ENCODE data around the gene HERPUD2.
"Not testable (repeated sequence)": the region's sequence is repeated elsewhere in the genome, so short reads cannot be mapped to it uniquely, and the experiment has no call there.

The HERPUD2 gene

GRCh38 chr7:35698382-35698781, 3.4 kb upstream of the HERPUD2 start:
- not testable (repeated sequence) for H3K9me3 Mint-ChIP-seq, H3K27me3 Mint-ChIP-seq, H3K4me3 Mint-ChIP-seq, H3K27ac Mint-ChIP-seq, H3K36me3 Mint-ChIP-seq
- H3K4me1 Mint-ChIP-seq = peaks cover 22% of the 10 kb centered on the region

GRCh38 chr7:35697414-35698175, 2.7 kb upstream of the HERPUD2 start:
- peaks cover 30% of the 10 kb centered on the region for H3K4me1 Mint-ChIP-seq
- peaks cover 6% of the 10 kb centered on the region for H3K36me3 Mint-ChIP-seq
- peak overlapping the region; percentile 34 for H3K4me3 Mint-ChIP-seq
- H3K9me3 Mint-ChIP-seq = no peaks in the 10 kb centered on the region
- no peaks in the 10 kb centered on the region for H3K27me3 Mint-ChIP-seq
- H3K27ac Mint-ChIP-seq = no peak overlapping the region

GRCh38 chr7:35695987-35696386, 1.1 kb upstream of the HERPUD2 start:
- Mint-ChIP-seq H3K4me3 (peak overlapping the region; percentile 89), H3K4me1 (peaks cover 44% of the 10 kb centered on the region), H3K36me3 (peaks cover 6% of the 10 kb centered on the region), H3K27me3 (no peaks in the 10 kb centered on the region), H3K9me3 (no peaks in the 10 kb centered on the region), H3K27ac (peak overlapping the region; percentile 96)

- Mint-ChIP-seq H3K27me3 (no peaks in the 10 kb centered on the region), H3K36me3 (peaks cover 6% of the 10 kb centered on the region), H3K4me3 (peak overlapping the region; percentile 89), H3K9me3 (no peaks in the 10 kb centered on the region), H3K4me1 (peaks cover 49% of the 10 kb centered on the region), H3K27ac (peak overlapping the region; percentile 96)
Observed at GRCh38 chr7:35695473-35695850, 527 bp upstream of the HERPUD2 start.

- peaks cover 60% of the 10 kb centered on the region for H3K4me1 Mint-ChIP-seq
- H3K9me3 Mint-ChIP-seq = no peaks in the 10 kb centered on the region
- H3K27ac Mint-ChIP-seq = peak overlapping the region; percentile 97
- peak overlapping the region; percentile 89 for H3K4me3 Mint-ChIP-seq
- peaks cover 8% of the 10 kb centered on the region for H3K36me3 Mint-ChIP-seq
- H3K27me3 Mint-ChIP-seq = no peaks in the 10 kb centered on the region
Observed at GRCh38 chr7:35694161-35694783, 663 bp downstream of the HERPUD2 start.

- no peaks in the 10 kb centered on the region for H3K9me3 Mint-ChIP-seq
- H3K36me3 Mint-ChIP-seq = peaks cover 8% of the 10 kb centered on the region
- H3K4me3 Mint-ChIP-seq = peak overlapping the region; percentile 89
- peaks cover 80% of the 10 kb centered on the region for H3K4me1 Mint-ChIP-seq
- H3K27ac Mint-ChIP-seq = peak overlapping the region; percentile 97
- H3K27me3 Mint-ChIP-seq = no peaks in the 10 kb centered on the region
Observed at GRCh38 chr7:35691827-35692307, 3.1 kb downstream of the HERPUD2 start.

GRCh38 chr7:35691366-35691765, 3.6 kb downstream of the HERPUD2 start:
- Mint-ChIP-seq H3K27ac (peak overlapping the region; percentile 85), H3K36me3 (peaks cover 6% of the 10 kb centered on the region), H3K27me3 (no peaks in the 10 kb centered on the region), H3K4me1 (peaks cover 77% of the 10 kb centered on the region), H3K4me3 (peak overlapping the region; percentile 89), H3K9me3 (no peaks in the 10 kb centered on the region)

- H3K27me3 Mint-ChIP-seq, H3K9me3 Mint-ChIP-seq, H3K36me3 Mint-ChIP-seq: not testable (repeated sequence)
- Mint-ChIP-seq H3K27ac (peak overlapping the region; percentile 85), H3K4me1 (peaks cover 71% of the 10 kb centered on the region), H3K4me3 (peak overlapping the region; percentile 89)
Observed at GRCh38 chr7:35690614-35691013, 4.3 kb downstream of the HERPUD2 start.

GRCh38 chr7:35685781-35686180, 9.2 kb downstream of the HERPUD2 start:
- H3K36me3 Mint-ChIP-seq = peaks cover 27% of the 10 kb centered on the region
- H3K4me3 Mint-ChIP-seq = peak overlapping the region; percentile 36
- H3K4me1 Mint-ChIP-seq = peaks cover 77% of the 10 kb centered on the region
- H3K9me3 Mint-ChIP-seq = no peaks in the 10 kb centered on the region
- no peak overlapping the region for H3K27ac Mint-ChIP-seq
- H3K27me3 Mint-ChIP-seq = no peaks in the 10 kb centered on the region

- Mint-ChIP-seq H3K4me3 (peak overlapping the region; percentile 2), H3K27ac (peak overlapping the region; percentile 4), H3K36me3 (peaks cover 26% of the 10 kb centered on the region), H3K4me1 (peaks cover 78% of the 10 kb centered on the region), H3K27me3 (no peaks in the 10 kb centered on the region), H3K9me3 (no peaks in the 10 kb centered on the region)
Observed at GRCh38 chr7:35681231-35682029, 13.5 kb downstream of the HERPUD2 start.

GRCh38 chr7:35680403-35681013, 14.4 kb downstream of the HERPUD2 start:
- Mint-ChIP-seq H3K27ac (peak overlapping the region; percentile 95), H3K27me3 (no peaks in the 10 kb centered on the region), H3K4me3 (peak overlapping the region; percentile 62), H3K9me3 (no peaks in the 10 kb centered on the region), H3K4me1 (peaks cover 86% of the 10 kb centered on the region), H3K36me3 (peaks cover 30% of the 10 kb centered on the region)

GRCh38 chr7:35677582-35678356, 17.2 kb downstream of the HERPUD2 start:
- H3K4me1 Mint-ChIP-seq = peaks cover 90% of the 10 kb centered on the region
- peaks cover 19% of the 10 kb centered on the region for H3K36me3 Mint-ChIP-seq
- H3K4me3 Mint-ChIP-seq = no peak overlapping the region

GRCh38 chr7:35676211-35676610, 18.7 kb downstream of the HERPUD2 start:
- Mint-ChIP-seq H3K27ac (peak overlapping the region; percentile 17), H3K27me3 (no peaks in the 10 kb centered on the region), H3K4me1 (peaks cover 88% of the 10 kb centered on the region)

More at GRCh38 chr7:35677582-35678356, 17.2 kb downstream of the HERPUD2 start:
- Mint-ChIP-seq H3K27me3 (no peaks in the 10 kb centered on the region), H3K9me3 (no peaks in the 10 kb centered on the region), H3K27ac (peak overlapping the region; percentile 3)

GRCh38 chr7:35670856-35671569, 23.9 kb downstream of the HERPUD2 start:
- Mint-ChIP-seq H3K27ac (peak overlapping the region; percentile 37), H3K27me3 (no peaks in the 10 kb centered on the region), H3K9me3 (no peaks in the 10 kb centered on the region), H3K4me1 (peaks cover 59% of the 10 kb centered on the region), H3K36me3 (peaks cover 26% of the 10 kb centered on the region), H3K4me3 (no peak overlapping the region)

More at GRCh38 chr7:35676211-35676610, 18.7 kb downstream of the HERPUD2 start:
- Mint-ChIP-seq H3K9me3 (no peaks in the 10 kb centered on the region), H3K4me3 (no peak overlapping the region), H3K36me3 (peaks cover 15% of the 10 kb centered on the region)
